ENCODE measurements around the gene POMP. TPM values are rescaled to one million over a fixed set of nuclear protein-coding genes. Genes with fewer than 3 reads are reported as not detected.
A peak's percentile ranks its signal among the peaks of the same experiment; 100 is the strongest.

Gene POMP
- total RNA-seq, 2 donors from 2014 or later, result 86.1 to 103 TPM

DNA sequence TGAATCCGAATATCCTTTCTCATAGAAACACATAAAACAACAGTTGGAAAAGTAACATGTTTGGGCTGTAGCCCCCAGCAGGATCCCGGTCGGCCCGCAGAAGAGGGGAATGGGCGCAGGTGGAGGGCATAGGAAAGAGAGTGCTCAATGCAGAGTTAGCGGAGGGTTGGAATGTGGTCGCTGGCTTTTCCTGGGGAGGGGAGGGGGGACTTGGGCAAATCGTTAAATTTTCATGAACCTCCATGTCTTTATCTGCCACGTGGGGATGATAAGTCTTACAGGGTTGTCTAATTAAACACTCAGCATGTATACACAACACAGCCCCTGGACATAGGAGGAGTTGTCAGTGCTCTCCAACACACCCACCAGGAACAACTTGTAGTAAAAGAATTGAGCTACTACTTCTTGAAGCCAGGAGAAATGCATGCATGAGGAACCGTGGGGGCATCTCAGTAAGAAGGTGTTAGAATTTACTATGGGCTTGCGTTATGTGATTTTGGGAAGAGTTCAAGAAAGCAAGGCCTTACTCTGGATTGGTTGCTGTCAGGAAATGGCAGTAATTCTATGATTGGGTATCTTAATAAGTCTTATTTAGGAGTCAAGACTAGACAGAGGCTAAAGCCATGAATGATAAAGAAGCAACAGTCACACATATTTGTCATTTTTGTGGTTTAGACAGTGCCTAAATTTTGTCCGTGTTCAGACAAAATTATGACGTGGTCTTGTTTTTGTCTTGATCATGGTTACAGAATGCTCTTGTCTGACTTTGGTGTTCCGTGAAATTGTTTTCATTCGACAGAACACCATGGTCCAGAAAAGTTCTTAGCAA lies 60.5 kb downstream of the POMP start:
- intact Hi-C loops (cut with DNase I), result no loop called here
- ATAC-seq (peak in 1 of 2 donors; percentile 1), DNase-seq (no peak)

DNA sequence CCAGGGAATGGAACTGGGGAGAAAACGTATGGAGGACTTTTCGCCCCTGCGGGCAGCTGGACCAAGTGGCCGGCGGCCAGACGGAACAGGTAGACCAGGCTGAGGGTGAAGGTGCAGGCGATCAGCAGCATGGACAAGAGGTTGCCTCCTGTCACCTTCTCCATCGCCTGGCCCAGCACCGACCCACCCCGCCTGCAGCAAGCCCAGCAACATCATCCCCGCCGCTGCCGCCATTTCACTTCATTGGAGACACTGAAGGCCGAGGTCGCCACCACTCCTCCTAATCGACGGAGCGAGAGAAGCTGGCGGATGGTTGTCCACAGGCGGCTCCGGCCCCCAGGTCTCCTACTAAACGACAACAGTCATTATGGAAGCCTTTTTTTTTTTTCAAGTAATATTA lies 64.9 kb downstream of the POMP start:
- ATAC-seq (no peak), DNase-seq (no peak)
- intact Hi-C loops (cut with DNase I), result no loop called here

DNA sequence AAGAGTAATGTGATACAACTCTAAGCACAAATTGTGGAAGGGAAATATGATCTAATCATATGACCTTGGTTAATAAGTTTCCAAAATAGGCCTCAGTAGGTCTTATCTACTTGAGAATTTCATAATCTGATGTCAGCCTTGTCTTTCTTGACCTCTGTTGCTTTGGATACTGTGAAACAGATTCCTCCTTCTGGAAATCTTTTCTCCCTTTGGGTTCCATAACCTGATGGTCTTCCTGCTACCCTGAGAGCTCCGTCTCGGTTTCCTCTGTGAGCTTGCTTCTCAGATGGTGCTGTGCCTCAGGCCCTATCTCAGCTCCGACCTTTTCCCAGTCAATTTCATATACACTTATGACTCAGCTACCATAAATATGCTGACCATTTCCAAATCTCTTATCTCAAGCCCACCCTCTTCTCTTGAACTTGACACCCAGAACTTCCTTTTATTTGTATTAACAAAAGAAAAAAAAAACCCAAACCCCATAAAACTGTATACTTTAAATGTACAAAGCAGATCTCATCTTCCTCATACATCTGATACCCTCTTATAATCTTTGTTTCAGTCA lies 66.2 kb downstream of the POMP start:
- no peak for DNase-seq
- no peak for ATAC-seq
- intact Hi-C loops (cut with DNase I), result no loop called here

Other genes with a start within 250 kb of the POMP start
- gene FLT1, start 164.0 kb upstream of the POMP start, total RNA-seq, result 10 to 100 TPM; 38.7 to 49.5 TPM
- gene SLC46A3, start 59.8 kb downstream of the POMP start, total RNA-seq, result 10 to 100 TPM; 15.0 to 17.6 TPM
- 10 to 100 TPM; 22.8 to 52.4 TPM for gene MTUS2, start 161.2 kb downstream of the POMP start, total RNA-seq

Measured in left cardiac atrium (tissue), 4 donors.